Bronchial epithelial cell (primary cell): Measurements from ENCODE around the gene TMEM255B. TPM values are rescaled to one million over a fixed set of nuclear protein-coding genes. Genes with fewer than 3 reads are reported as not detected.
"Not testable (repeated sequence)": the region's sequence is repeated elsewhere in the genome, so short reads cannot be mapped to it uniquely, and the experiment has no call there.

Experiments used
- DNase-seq: peaks from one replicate; pipeline ENCODE4 v3.0.0-alpha.2; 2010; ENCODE audit warnings: low read depth
- FAIRE-seq: peaks from 2 replicates; lab custom pipeline; 2011; peaks lifted over from hg19 to GRCh38; lab: Jason Lieb, UNC
- H3K27me3 ChIP-seq: 2 replicates; pipeline ENCODE4 v1.5.1; 2011; ENCODE audit warnings: low read length; ENCODE audit not compliant: control insufficient read depth, insufficient read depth
- H3K36me3 ChIP-seq: 2 replicates; pipeline ENCODE4 v1.5.1; 2011; ENCODE audit warnings: low read length; ENCODE audit not compliant: control insufficient read depth, insufficient read depth
- H3K4me3 ChIP-seq: 2 replicates; pipeline ENCODE4 v1.5.1; 2011; ENCODE audit warnings: mild to moderate bottlenecking, low read depth, low read length, control low read depth
- CTCF ChIP-seq: IDR thresholded peaks from 2 replicates; pipeline ENCODE4 v1.5.1; 2011; ENCODE audit warnings: mild to moderate bottlenecking, moderate library complexity, low read length, control low read depth, inconsistent platforms; ENCODE audit not compliant: insufficient read depth, severe bottlenecking
- total RNA-seq: library from RNA; depleted of rRNA; stranded (reverse); fragments of >200 nt; gene quantifications from 2 replicates; pipeline ENCODE4 v1.2.1, GENCODE V29; 2014

The TMEM255B gene
- total RNA-seq, result 1.0 and 5.3 TPM in 2 replicates

- TF ChIP-seq CTCF, result no peak
- no peak for FAIRE-seq
- H3K36me3 ChIP-seq, result no peaks in the 10 kb centered on the region
- DNase-seq, result peak; percentile 33
- no peaks in the 10 kb centered on the region for H3K27me3 ChIP-seq
- H3K4me3 ChIP-seq, result peak within 1 kb of the TSS; percentile 52
These were observed at the start of gene TMEM255B for GRCh38 chr13:113758651-113759524. TMEM255B (plus strand) TSS chr13:113759226; CDS start chr13:113759270, 44 bp downstream.

- TF ChIP-seq CTCF, result no peak
- H3K4me3 ChIP-seq, result no peak overlapping the region
- no peaks in the 10 kb centered on the region for H3K27me3 ChIP-seq
- no peak for FAIRE-seq
- no peaks in the 10 kb centered on the region for H3K36me3 ChIP-seq
- no peak for DNase-seq
These were observed 36.1 kb upstream of the TMEM255B start for GRCh38 chr13:113722921-113723320.

GRCh38 chr13:113723410-113724015, 35.5 kb upstream of the TMEM255B start:
- FAIRE-seq, result peak; percentile 83
- Histone ChIP-seq H3K36me3 (no peaks in the 10 kb centered on the region), H3K4me3 (no peak overlapping the region), H3K27me3 (no peaks in the 10 kb centered on the region)
- DNase-seq, result no peak
- no peak for TF ChIP-seq CTCF

GRCh38 chr13:113724016-113724758, 34.8 kb upstream of the TMEM255B start:
- FAIRE-seq (no peak), DNase-seq (no peak)
- Histone ChIP-seq H3K4me3 (no peak overlapping the region), H3K27me3 (no peaks in the 10 kb centered on the region), H3K36me3 (no peaks in the 10 kb centered on the region)
- no peak for TF ChIP-seq CTCF

- no peak for FAIRE-seq
- peak overlapping the region; percentile 33 for H3K4me3 ChIP-seq
- TF ChIP-seq CTCF, result peak; percentile 97
- peak; percentile 46 for DNase-seq
- no peaks in the 10 kb centered on the region for H3K36me3 ChIP-seq
- H3K27me3 ChIP-seq, result no peaks in the 10 kb centered on the region
These were observed 34.2 kb upstream of the TMEM255B start for GRCh38 chr13:113724780-113725315.

GRCh38 chr13:113725329-113726105, 33.5 kb upstream of the TMEM255B start:
- not testable (repeated sequence) for DNase-seq, H3K36me3 ChIP-seq, FAIRE-seq, H3K27me3 ChIP-seq
- peak overlapping the region; percentile 33 for H3K4me3 ChIP-seq

- not testable (repeated sequence) for H3K36me3 ChIP-seq, H3K27me3 ChIP-seq, H3K4me3 ChIP-seq, DNase-seq, FAIRE-seq
These were observed 32.8 kb upstream of the TMEM255B start for GRCh38 chr13:113726106-113726821.
